HG02571 (cell line): Measurements from ENCODE around the gene PPP1R14D.

Experiments used
- ATAC-seq: cut with Tn5 transposase; IDR thresholded peaks from one replicate; pipeline ENCODE4 v1.9.1; 2021; ENCODE audit warnings: mild to moderate bottlenecking, moderate library complexity; ENCODE audit not compliant: unreplicated experiment

PPP1R14D gene

GRCh38 chr15:40853241-40853890 is 24.9 kb upstream of the PPP1R14D start:
- ATAC-seq, result no peak

GRCh38 chr15:40852529-40852928 is 24.0 kb upstream of the PPP1R14D start:
- no peak for ATAC-seq

- no peak for ATAC-seq
These were observed 22.1 kb upstream of the PPP1R14D start for GRCh38 chr15:40850576-40851112.

DNA sequence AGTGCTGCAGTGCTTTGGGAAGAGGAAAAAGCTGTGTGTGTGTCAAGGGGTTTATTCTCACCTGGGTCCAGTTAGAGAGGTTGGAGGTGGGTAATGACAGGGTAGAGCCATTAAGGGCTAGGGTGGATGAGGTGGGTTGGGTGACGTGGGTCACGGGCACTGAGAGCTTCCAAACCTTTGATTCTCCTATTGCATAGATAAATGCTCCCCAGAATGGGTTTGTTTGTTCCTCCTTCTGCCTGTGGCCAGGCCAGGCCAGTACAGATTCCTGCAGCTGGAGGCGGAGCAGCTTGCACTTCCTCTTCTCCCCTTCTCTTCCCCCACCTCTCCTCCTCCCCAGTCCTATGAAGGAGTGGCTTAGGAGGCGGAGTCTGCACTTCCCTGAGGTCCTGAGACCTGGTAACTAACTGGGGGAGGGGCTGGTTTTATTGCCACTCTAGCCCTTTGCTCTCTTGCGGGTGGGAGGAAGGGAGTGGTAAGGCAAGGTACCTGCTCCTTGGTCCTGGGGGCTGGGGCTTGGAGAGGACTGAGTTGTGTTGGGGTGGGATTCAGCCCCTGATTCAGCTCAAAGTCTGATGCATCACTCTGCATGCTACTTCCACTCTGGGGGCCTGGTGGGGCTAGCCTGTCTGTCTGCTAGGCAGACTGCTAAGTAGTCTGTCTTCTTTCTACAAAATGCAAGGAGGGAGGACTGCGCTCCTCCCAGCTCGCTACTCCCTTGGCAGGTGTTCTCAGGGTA is 18.9 kb upstream of the PPP1R14D start:
- no peak for ATAC-seq

DNA sequence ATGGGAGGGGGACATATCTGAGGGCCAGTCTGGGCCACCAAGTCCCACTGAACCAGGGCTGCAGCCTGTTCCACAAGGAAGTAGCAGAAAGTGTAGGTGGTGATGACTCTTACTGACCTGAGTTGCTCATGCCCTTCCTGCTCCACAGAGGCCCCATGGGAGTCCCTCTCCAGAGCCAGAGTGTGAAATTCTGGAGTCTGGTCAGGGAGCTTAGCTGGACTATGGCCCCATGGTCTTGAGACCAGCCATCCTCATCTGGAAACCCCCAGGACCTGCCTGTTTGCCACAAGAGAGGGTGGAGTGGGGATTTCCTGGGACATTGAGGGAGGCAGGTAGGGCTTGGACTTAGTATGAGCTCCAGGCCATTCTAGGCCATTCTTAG is 18.3 kb upstream of the PPP1R14D start:
- ATAC-seq, result no peak

GRCh38 chr15:40845511-40846284 is 17.2 kb upstream of the PPP1R14D start:
- ATAC-seq, result no peak

GRCh38 chr15:40845036-40845435 is 16.5 kb upstream of the PPP1R14D start:
- no peak for ATAC-seq

DNA sequence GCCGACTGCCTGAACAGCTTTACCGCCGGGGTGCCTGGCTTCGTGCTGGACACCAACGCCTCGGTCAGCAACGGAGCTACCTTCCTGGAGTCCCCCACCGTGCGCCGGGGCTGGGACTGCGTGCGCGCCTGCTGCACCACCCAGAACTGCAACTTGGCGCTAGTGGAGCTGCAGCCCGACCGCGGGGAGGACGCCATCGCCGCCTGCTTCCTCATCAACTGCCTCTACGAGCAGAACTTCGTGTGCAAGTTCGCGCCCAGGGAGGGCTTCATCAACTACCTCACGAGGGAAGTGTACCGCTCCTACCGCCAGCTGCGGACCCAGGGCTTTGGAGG is 16.2 kb upstream of the PPP1R14D start:
- no peak for ATAC-seq

- no peak for ATAC-seq
These were observed 15.6 kb upstream of the PPP1R14D start, which contains the start of gene SPINT1 for GRCh38 chr15:40843885-40844695. Gene SPINT1 (plus strand): TSS chr15:40844048. CDS start chr15:40844555, 507 bp downstream.

DNA sequence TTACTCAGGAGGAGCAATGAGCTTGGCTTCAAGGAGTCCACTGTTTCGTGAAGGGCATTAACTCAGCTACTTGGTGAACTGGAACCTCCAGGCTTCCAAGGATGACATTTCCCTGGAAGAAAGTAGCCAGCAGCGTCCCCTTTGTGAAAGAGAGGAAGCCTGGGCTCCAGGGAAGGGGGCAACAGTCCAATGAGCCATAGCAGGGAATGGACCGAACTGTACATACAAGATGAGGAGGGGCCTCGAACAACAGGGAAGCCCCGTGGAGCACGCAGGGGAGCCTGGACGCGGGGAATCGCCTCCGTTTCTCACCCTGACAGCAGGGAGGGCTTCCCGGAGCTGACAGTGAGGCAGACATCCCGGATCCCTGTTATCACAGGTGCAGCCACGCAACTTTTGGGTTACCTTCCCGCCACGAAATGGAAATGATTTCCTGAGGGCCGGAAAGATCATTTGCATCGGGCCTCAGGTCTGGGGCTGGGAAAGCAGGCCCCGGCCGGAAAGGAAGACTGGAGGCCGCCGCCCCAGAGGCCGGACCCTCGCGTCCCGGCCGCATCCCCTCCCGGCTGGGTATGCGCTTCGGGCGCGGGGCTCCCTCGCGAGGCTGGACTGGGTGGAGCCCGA is 14.9 kb upstream of the PPP1R14D start:
- no peak for ATAC-seq

- no peak for ATAC-seq
These were observed 13.2 kb upstream of the PPP1R14D start for GRCh38 chr15:40841741-40842140.

- ATAC-seq, result no peak
These were observed 10.2 kb upstream of the PPP1R14D start for GRCh38 chr15:40838756-40839155.

GRCh38 chr15:40836020-40836419 is 7.5 kb upstream of the PPP1R14D start:
- ATAC-seq, result no peak

DNA sequence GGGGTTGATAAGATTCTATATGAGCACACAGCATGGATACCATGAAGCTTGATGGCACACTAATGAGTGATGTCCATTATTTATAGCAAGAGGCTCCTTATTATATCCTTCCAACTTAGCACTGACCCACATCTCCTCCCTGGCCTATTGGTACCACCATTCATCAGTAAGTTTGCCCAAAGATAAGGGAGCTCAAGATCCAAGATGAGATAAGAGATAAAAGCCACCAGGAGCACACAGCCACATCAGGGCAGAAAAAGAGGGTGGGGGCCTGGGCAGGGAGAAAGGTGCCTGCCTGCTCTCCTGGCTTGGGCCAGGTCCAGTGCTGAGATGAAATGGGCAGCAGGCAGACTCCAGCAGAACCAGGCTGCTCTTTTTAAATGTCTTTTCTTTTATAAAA is 4.4 kb upstream of the PPP1R14D start:
- ATAC-seq, result no peak

DNA sequence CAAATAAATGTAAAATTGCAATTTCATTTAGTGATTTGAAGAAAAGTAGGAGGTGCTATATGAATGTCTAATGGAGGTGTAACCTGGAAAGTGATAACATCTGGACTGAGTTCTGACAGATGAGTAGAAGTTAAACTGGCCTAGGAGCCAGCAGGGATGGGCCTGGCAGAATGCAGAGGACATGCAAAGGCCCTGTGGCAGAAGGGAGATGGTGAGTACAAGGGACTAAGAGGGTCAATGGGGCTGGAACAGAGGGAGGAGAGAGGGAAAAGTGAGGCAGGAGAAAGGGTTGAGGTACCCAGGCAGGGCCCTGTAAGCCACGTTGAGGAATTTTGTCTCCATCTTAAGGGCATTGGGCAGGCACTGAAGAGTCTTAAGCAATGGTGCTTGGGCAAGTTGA is 3.4 kb upstream of the PPP1R14D start:
- ATAC-seq, result no peak

GRCh38 chr15:40830884-40831283 is 2.4 kb upstream of the PPP1R14D start:
- ATAC-seq, result no peak

- ATAC-seq, result no peak
These were observed 607 bp upstream of the PPP1R14D start for GRCh38 chr15:40829115-40829514.

DNA sequence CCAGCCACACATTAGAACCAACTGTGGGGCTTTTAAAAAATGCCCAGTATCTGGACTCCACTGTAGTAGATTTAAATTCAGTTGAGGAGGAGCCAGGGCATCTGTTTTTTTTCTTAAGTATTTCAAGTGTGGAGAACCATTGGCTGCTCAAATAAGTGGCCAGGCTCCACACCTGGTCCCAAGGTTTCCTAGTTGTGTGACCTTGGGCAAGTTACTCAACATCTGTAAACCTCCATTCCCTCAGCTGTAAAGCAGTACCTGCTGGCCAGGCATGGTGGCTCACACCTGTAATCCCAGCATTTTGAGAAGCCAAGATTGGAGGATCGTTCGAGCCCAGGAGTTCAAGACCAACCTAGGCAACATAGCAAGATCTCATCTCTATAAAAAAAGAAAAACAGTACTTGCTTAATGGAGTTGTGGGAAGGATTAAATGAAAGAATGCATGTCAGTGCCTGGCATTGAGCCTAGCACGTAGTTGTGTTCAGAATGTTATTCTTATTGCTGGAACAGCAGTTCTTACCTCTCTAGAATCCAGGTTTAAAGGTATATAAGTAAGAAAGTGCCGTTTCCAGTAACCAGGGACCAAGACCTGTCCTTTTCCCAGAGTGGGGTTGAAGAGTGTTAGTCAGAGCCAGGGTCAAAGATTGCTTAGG is 2.0 kb downstream of the PPP1R14D start:
- ATAC-seq, result no peak

DNA sequence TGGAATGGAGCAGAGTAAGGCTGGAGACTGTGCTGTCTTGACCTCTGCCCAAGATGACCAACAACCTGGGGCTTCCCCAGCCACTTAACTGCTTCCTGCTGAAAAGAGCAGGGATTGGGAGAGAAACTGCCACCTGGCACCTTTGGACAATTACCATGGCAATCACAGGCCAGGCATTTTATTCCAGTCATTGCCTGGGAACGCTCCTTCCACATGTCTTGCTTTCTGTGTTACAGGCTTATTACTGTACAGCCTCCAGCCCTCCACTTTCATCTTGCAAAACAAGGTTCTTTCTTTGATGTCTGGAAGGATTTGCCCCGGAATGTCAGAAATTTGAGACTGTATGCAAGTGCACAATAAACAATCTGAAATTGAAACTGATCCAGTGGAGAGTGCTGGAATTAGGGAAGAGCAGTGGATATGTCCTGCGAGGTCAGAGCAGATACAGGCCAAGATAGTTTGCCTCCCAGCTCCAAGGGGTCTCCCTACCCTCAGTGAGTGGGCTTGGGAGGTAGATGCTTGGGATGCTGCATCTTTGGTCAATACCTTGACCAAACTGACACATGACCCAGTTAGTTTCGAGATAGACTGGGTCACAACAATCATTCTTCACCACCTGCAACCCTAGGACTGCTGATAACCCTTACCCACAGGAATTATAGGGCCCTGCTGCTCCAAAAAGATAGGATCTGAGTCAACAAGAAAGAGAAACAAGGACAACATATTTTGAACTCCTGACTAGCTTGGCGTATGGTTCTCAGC is 2.7 kb downstream of the PPP1R14D start:
- no peak for ATAC-seq
